Panc1 (cell line): ENCODE measurements around the gene ANTXR1. TPM values are rescaled to one million over a fixed set of nuclear protein-coding genes. Genes with fewer than 3 reads are reported as not detected.

Experiments
- ATAC-seq: fragments of 200-7000 bp; cut with Tn5 transposase; 2 replicates; pipeline ENCODE4 v1.9.1; 2020; ENCODE audit warnings: mild to moderate bottlenecking, moderate library complexity
- BruUV-seq: library from RNA; stranded (reverse); fragments of 400-500 nt; replicated peaks from 2 replicates; lab custom pipeline; 2021; lab: Mats Ljungman, UMichigan
- CTCF ChIA-PET: fragments of 300-600 bp; sonication (Branson Sonifier 250); formaldehyde crosslinking; loops from one replicate; lab custom pipeline; 2022; ENCODE audit warnings: antibody characterized with exemption; lab: Charles Lee
- POLR2A ChIA-PET: fragments of 300-600 bp; sonication (Branson Sonifier 250); formaldehyde crosslinking; loops from one replicate; lab custom pipeline; 2022; ENCODE audit warnings: antibody characterized with exemption; lab: Charles Lee
- DNase-seq: peaks from one replicate; pipeline ENCODE4 v3.0.0-alpha.2; 2010; ENCODE audit warnings: low read depth, low spot score
- H3K27ac ChIP-seq: 2 replicates; pipeline ENCODE4 v1.5.1; 2011; ENCODE audit warnings: mild to moderate bottlenecking, low read length, inconsistent platforms
- H3K27me3 ChIP-seq: fragments of 200-500 bp; sonication (Bioruptor generic); 2 replicates; pipeline ENCODE4 v1.6.0; 2014; ENCODE audit warnings: low read length, inconsistent platforms; ENCODE audit not compliant: control insufficient read depth, insufficient read depth
- H3K36me3 ChIP-seq: fragments of 200-500 bp; sonication (Bioruptor generic); 2 replicates; pipeline ENCODE4 v1.5.1; 2014; ENCODE audit warnings: inconsistent platforms, mild to moderate bottlenecking, low read length, moderate library complexity; ENCODE audit not compliant: control insufficient read depth, insufficient read depth
- H3K4me1 ChIP-seq: 2 replicates; pipeline ENCODE4 v1.5.1; 2011; ENCODE audit warnings: inconsistent platforms, mild to moderate bottlenecking, low read length, moderate library complexity; ENCODE audit not compliant: control insufficient read depth, insufficient read depth
- H3K4me3 ChIP-seq, 2 experiments: 2 replicates each; pipeline ENCODE4 v1.5.1; 2011 to 2012; ENCODE audit warnings: low read depth in 2 of 2, low read length in 2 of 2, mild to moderate bottlenecking in 2 of 2, inconsistent platforms in 1 of 2, moderate library complexity in 1 of 2
- H3K9me3 ChIP-seq: fragments of 200-500 bp; sonication (Bioruptor generic); 2 replicates; pipeline ENCODE4 v1.5.1; 2014; ENCODE audit warnings: low read depth, mild to moderate bottlenecking, inconsistent platforms, low read length, moderate library complexity; ENCODE audit not compliant: control insufficient read depth, insufficient read depth
- POLR2AphosphoS5 ChIP-seq: IDR thresholded peaks from 2 replicates; pipeline ENCODE4 v1.6.1; 2012; ENCODE audit warnings: mild to moderate bottlenecking, low read depth, low read length, moderate library complexity
- REST ChIP-seq, 2 experiments: IDR thresholded peaks; 2 replicates each; pipeline ENCODE4 v1.6.1; 2011 to 2012; ENCODE audit warnings: low read depth in 2 of 2, control low read depth in 1 of 2, low read length in 1 of 2, mild to moderate bottlenecking in 1 of 2, moderate library complexity in 1 of 2; ENCODE audit not compliant: insufficient read depth in 1 of 2
- SIN3A ChIP-seq: IDR thresholded peaks from 2 replicates; pipeline ENCODE4 v1.6.1; 2012; ENCODE audit warnings: low read depth, mild to moderate bottlenecking, low read length, moderate library complexity, borderline replicate concordance; ENCODE audit not compliant: insufficient read depth
- TCF7L2 ChIP-seq: IDR thresholded peaks from 2 replicates; pipeline ENCODE4 v1.6.1; 2011; ENCODE audit warnings: mild to moderate bottlenecking, low read depth, low read length, inconsistent platforms
- in situ Hi-C: cut with HindIII; loops from 2 replicates; pipeline ENCODE4 v1.10.0; 2016; ENCODE audit warnings: low sequenced_read_pairs, low pct_unique_long_range_greater_than_20kb
- intact Hi-C: fragments of 100-400 bp; cut with micrococcal nuclease; formaldehyde crosslinking; loops from one replicate; pipeline ENCODE4 v1.10.0; 2022; ENCODE audit not compliant: unreplicated experiment
- total RNA-seq: library from RNA; stranded (reverse); gene quantifications from one replicate; pipeline ENCODE4 v1.2.1, GENCODE V29; 2021; ENCODE audit not compliant: unreplicated experiment
- TF ChIP-seq, protein P1 (sequence below): fragments of 450-650 bp; IDR thresholded peaks from 2 replicates; pipeline ENCODE4 v1.5.1; 2017; ENCODE audit warnings: mild to moderate bottlenecking

Gene ANTXR1
- total RNA-seq, 1 experiment from 2014 or later = 132 TPM

GRCh38 chr2:69138247-69138772, 125.3 kb downstream of the ANTXR1 start:
- peak; percentile 75 for DNase-seq
- TSS peak; percentile 18 for BruUV-seq
- in situ Hi-C loops = no loop called here
- ChIA-PET CTCF (no interaction called here), POLR2A (no interaction called here)
- Histone ChIP-seq H3K27ac (peak overlapping the region; percentile 100), H3K36me3 (peaks cover 2% of the 10 kb centered on the region; the same call in 1 of the 2 replicates), H3K9me3 (no peaks in the 10 kb centered on the region), H3K4me3 (peak overlapping the region; percentile 4 to 10; a peak in 2 of 4 replicates), H3K4me1 (peaks cover 59% of the 10 kb centered on the region), H3K27me3 (no peaks in the 10 kb centered on the region)
- intact Hi-C loops = no loop called here
- ATAC-seq = peak; percentile 87
- TF ChIP-seq REST (IDR thresholded peaks at IDR 0.05; ENCODE audit: insufficient read depth in 1 of 2, low read depth in 2 of 2, low read length in 1 of 2) = no peak
- peak; percentile 50; the same call in 1 of the 2 replicates for TF ChIP-seq POLR2AphosphoS5
- TF ChIP-seq, protein P1, sequence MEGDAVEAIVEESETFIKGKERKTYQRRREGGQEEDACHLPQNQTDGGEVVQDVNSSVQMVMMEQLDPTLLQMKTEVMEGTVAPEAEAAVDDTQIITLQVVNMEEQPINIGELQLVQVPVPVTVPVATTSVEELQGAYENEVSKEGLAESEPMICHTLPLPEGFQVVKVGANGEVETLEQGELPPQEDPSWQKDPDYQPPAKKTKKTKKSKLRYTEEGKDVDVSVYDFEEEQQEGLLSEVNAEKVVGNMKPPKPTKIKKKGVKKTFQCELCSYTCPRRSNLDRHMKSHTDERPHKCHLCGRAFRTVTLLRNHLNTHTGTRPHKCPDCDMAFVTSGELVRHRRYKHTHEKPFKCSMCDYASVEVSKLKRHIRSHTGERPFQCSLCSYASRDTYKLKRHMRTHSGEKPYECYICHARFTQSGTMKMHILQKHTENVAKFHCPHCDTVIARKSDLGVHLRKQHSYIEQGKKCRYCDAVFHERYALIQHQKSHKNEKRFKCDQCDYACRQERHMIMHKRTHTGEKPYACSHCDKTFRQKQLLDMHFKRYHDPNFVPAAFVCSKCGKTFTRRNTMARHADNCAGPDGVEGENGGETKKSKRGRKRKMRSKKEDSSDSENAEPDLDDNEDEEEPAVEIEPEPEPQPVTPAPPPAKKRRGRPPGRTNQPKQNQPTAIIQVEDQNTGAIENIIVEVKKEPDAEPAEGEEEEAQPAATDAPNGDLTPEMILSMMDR = no peak
- TF ChIP-seq TCF7L2 = no peak
- TF ChIP-seq SIN3A = no peak

DNA sequence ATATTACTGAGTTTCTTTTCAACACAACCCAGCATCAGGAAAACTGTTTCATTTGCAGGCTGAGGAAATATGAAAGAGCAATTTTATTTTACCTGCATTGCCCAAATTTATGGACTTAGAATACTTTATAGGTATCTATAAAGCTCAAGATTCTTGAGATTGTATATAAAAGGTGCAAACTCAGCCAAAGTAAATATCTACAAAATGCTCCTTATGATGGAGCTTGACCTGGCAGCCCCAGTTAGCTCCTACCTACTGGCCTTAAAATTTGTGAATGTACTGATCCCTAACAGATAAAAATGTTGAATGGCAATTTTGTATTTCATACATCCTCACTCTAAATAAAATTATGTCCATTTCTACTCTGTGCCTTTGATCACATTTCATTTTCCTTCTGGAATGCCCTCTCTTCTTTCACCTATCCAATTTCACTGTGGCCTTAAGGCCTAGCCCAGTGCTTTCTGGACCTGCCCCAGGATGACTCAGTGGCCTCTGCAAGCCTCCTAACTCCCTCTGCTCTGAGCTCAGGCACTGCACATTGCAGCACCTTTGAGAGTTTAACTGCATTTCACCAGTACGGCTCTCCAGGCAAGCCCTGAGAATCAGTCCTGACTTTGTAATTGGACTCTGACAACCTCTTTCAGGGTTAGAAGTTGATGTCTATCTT, 125.9 kb downstream of the ANTXR1 start:
- DNase-seq (peak; percentile 69), ATAC-seq (peak; percentile 95)
- no peaks in the 10 kb centered on the region for H3K9me3 ChIP-seq
- no TSS peak for BruUV-seq
- peak; percentile 99 for TF ChIP-seq TCF7L2
- no peak; the same call in 1 of the 2 replicates for TF ChIP-seq POLR2AphosphoS5
- TF ChIP-seq, protein P1 = no peak
- POLR2A ChIA-PET = no interaction called here
- H3K4me1 ChIP-seq = peaks cover 63% of the 10 kb centered on the region
- peak overlapping the region; percentile 4 to 10; a peak in 1 of 4 replicates for H3K4me3 ChIP-seq
- H3K27me3 ChIP-seq = no peaks in the 10 kb centered on the region
- in situ Hi-C loops = no loop called here
- intact Hi-C loops = no loop called here
- CTCF ChIA-PET = no interaction called here
- peaks cover 2% of the 10 kb centered on the region; the same call in 1 of the 2 replicates for H3K36me3 ChIP-seq
- peak overlapping the region; percentile 100 for H3K27ac ChIP-seq
